Activated CD8-positive, alpha-beta T cell treated with anti-CD3 and anti-CD28 coated beads for 36 hours (primary cell): ENCODE measurements around the gene MKNK2. TPM values are rescaled to one million over a fixed set of nuclear protein-coding genes. Genes with fewer than 3 reads are reported as not detected.
A peak's percentile ranks its signal among the peaks of the same experiment; 100 is the strongest.

Source experiments
- ATAC-seq: fragments of 200-7000 bp; cut with Tn5 transposase; one replicate; pipeline ENCODE4 v1.10.0; 2021; ENCODE audit warnings: mild to moderate bottlenecking, moderate library complexity
- CTCF ChIA-PET: fragments of 350-600 bp; sonication (Branson Sonifier 250); formaldehyde crosslinking; loops from one replicate; lab custom pipeline; 2021; ENCODE audit warnings: antibody characterized with exemption; lab: Charles Lee
- POLR2A ChIA-PET: fragments of 350-600 bp; sonication (Branson Sonifier 250); formaldehyde crosslinking; loops from one replicate; lab custom pipeline; 2021; ENCODE audit warnings: antibody characterized with exemption; lab: Charles Lee
- DNase-seq: peaks from one replicate; pipeline ENCODE4 v3.0.0-alpha.2; 2020
- H3K27ac Mint-ChIP-seq: one replicate; pipeline ENCODE4 v1.8.0; 2021; ENCODE audit warnings: mild to moderate bottlenecking, mixed read lengths
- H3K27me3 Mint-ChIP-seq: one replicate; pipeline ENCODE4 v1.8.0; 2021; ENCODE audit warnings: mixed read lengths
- H3K36me3 Mint-ChIP-seq: one replicate; pipeline ENCODE4 v1.8.0; 2021; ENCODE audit warnings: low read depth, mixed read lengths
- H3K4me1 Mint-ChIP-seq: one replicate; pipeline ENCODE4 v1.8.0; 2021; ENCODE audit warnings: low read depth, mixed read lengths
- H3K4me3 Mint-ChIP-seq: one replicate; pipeline ENCODE4 v1.8.0; 2021; ENCODE audit warnings: mild to moderate bottlenecking, moderate library complexity, mixed read lengths
- H3K9me3 Mint-ChIP-seq: one replicate; pipeline ENCODE4 v1.8.0; 2021; ENCODE audit warnings: mixed read lengths
- CTCF ChIP-seq: fragments of 200-600 bp; IDR thresholded peaks from one replicate; pipeline ENCODE4 v1.8.0; 2022; ENCODE audit warnings: antibody characterized with exemption, mild to moderate bottlenecking
- intact Hi-C: fragments of 100-400 bp; cut with micrococcal nuclease; formaldehyde crosslinking; loops from one replicate; pipeline ENCODE4 v1.10.0; 2022
- total RNA-seq, 2 experiments: library from RNA; stranded (reverse); gene quantifications; one replicate each; pipeline ENCODE4 v1.2.3, GENCODE V29; 2021

Gene MKNK2
- total RNA-seq, 2 experiments from 2014 or later: 323 to 327 TPM

DNA sequence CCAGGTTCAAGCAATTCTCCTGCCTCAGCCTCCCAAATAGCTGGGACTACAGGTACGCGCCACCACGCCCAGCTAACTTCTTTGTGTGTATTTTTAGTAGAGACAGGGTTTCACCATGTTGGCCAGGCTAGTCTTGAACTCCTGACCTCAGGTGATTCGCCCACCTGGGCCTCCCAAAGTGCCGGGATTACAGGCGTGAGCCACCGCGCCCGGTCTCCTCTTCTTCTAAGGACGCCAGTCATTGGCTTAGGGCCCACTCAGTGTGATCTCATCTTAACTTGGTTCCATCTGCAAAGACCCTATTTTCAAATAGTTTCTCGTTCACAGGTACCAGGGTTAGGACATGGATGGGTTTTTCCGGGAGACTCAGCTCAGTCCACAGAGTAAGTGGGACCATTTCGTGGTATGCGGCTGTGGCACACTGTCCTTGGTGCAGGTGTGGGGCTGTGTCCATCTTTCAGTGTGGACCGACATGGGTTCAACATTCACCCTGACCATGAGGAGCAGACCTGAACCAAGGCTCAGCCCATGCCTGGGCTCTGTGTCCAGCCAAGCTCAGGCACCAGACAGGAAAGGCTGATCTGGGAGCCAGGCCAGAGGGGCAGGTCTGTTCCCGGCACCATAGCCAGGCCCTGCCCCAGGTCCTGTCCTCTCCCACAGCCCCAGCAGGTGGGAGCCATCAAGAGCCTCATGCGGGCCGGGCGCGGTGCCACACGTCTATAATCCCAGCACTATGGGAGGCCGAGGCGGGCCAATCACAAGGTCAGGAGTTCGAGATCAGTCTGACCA, 2.8 kb upstream of the MKNK2 start:
- peak overlapping the region; percentile 96 for H3K27ac Mint-ChIP-seq
- no peak for ATAC-seq
- H3K4me3 Mint-ChIP-seq: no peak overlapping the region
- no peak for DNase-seq
- peaks cover 58% of the 10 kb centered on the region for H3K4me1 Mint-ChIP-seq
- H3K27me3 Mint-ChIP-seq: no peaks in the 10 kb centered on the region
- ChIA-PET CTCF (interaction anchor here (3.1 kb wide), 1 partner anchor 16 kb away, joined by 18 read pairs; no protein-coding TSS in a partner anchor), POLR2A (interaction anchor here (1.0 to 3.3 kb wide), 4 partner anchors 12 to 37 kb away, joined by 4 to 58 read pairs (median 4); no protein-coding TSS in a partner anchor)
- intact Hi-C loops: loop anchor here (5.0 kb wide), 1 partner anchor 34 kb away; no protein-coding TSS in a partner anchor
- TF ChIP-seq CTCF: no peak
- H3K36me3 Mint-ChIP-seq: peaks cover 10% of the 10 kb centered on the region
- H3K9me3 Mint-ChIP-seq: no peaks in the 10 kb centered on the region

DNA sequence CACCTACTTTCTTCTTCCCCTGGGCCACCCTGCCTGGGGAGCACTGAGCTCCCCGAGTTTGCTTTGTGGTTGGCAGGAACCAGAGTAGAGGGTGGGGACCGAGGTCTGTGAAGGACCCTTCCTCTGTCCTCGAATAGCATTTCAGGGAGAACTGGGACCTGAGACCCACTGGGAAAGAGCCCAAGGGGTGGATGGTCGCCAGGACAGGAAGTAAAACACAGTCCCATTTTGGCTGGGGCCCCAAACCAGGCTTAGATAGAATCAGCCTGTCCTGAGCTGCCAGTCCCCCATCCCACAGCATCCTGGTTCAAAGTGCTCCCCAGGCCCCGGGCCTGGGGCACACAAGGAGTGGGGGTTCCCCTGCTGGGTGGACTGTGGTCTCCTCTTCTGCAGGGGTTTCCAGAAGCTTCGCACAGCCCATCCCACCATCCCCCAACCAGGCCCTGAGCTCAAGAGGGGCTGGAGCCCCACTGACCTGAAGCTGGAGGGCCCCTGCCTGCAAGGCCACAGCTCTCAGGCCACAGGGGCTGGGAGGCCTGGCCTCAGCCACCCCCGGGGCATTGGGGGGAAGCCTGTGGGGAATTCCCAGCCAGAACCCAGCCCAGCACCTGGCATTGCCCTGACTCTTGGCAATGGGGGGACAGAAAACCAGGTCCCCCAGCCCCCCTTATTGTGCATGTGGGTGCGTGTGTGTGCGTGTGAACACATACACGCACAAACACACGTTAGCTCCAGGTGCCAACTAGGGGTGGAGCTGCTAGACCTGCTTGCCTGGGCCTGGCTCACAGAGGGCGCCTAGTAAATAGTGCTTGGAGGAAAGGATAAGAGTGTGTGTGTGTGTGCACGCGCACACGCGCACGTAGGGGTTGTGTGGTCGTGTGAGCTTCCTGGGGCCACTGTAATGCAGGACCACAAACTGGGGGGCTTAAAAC, 995 bp upstream of the MKNK2 start:
- DNase-seq (peak; percentile 86), ATAC-seq (peak; percentile 43)
- Mint-ChIP-seq H3K27me3 (no peaks in the 10 kb centered on the region), H3K27ac (peak overlapping the region; percentile 96), H3K4me3 (peak overlapping the region; percentile 72), H3K9me3 (no peaks in the 10 kb centered on the region), H3K4me1 (peaks cover 56% of the 10 kb centered on the region), H3K36me3 (peaks cover 14% of the 10 kb centered on the region)
- CTCF ChIA-PET: interaction anchor here (0.9 to 3.1 kb wide), 11 partner anchors 9 to 177 kb away, joined by 3 to 18 read pairs (median 4); no protein-coding TSS in a partner anchor
- intact Hi-C loops: loop anchor here (5.0 kb wide), 1 partner anchor 35 kb away; no protein-coding TSS in a partner anchor
- TF ChIP-seq CTCF: no peak
- POLR2A ChIA-PET: interaction anchor here (0.6 to 3.3 kb wide), 19 partner anchors 9 to 146 kb away, joined by 3 to 58 read pairs (median 6); partner anchors contain the start of genes ADAT3, IZUMO4, MOB3A and SCAMP4

GRCh38 chr19:2050349-2050990, 574 bp downstream of the MKNK2 start:
- no peaks in the 10 kb centered on the region for H3K27me3 Mint-ChIP-seq
- peaks cover 48% of the 10 kb centered on the region for H3K4me1 Mint-ChIP-seq
- H3K9me3 Mint-ChIP-seq: no peaks in the 10 kb centered on the region
- peak overlapping the region; percentile 83 for H3K4me3 Mint-ChIP-seq
- intact Hi-C loops: loop anchor here (5.0 kb wide), 1 partner anchor 37 kb away; no protein-coding TSS in a partner anchor
- ChIA-PET CTCF (interaction anchor here (1.0 kb wide), 1 partner anchor 31 kb away, joined by 4 read pairs; no protein-coding TSS in a partner anchor), POLR2A (interaction anchor here (1.0 to 4.2 kb wide), 5 partner anchors 9 to 44 kb away, joined by 3 to 27 read pairs (median 8); no protein-coding TSS in a partner anchor)
- H3K27ac Mint-ChIP-seq: peak overlapping the region; percentile 76
- H3K36me3 Mint-ChIP-seq: peaks cover 14% of the 10 kb centered on the region
- DNase-seq (no peak), ATAC-seq (no peak)
- TF ChIP-seq CTCF: no peak

DNA sequence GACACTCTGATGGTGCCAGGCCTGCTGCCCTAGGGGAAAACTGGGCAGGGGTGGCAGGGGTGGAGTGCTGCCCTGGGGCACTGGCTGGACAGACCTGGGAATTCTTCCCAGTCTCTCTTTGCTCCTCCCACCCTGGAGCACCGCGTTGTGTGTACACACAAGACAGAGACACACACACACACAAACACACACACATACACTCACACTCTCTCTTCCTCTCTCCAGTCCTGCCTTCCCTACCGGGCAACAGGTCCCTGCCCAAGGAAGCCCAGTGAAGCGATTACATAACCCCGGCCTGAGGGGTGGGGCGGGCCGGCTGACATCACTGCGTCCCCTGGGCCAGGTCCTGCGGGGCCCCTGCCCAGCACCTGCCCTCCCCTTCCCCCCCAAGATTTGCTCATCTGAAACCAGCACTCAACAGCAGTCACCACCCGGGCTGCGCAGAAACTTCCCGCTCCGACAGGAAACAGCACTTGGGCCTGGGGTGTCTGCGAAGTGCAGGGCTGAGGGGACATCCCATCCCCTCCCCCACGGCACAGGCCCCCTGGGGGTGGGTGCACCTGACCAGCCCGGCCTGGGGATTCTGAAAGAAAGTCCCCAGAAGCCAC, 1.2 kb downstream of the MKNK2 start:
- CTCF ChIA-PET: interaction anchor here (1.0 kb wide), 1 partner anchor 30 kb away, joined by 4 read pairs; no protein-coding TSS in a partner anchor
- Mint-ChIP-seq H3K27me3 (no peaks in the 10 kb centered on the region), H3K27ac (peak overlapping the region; percentile 76), H3K9me3 (no peaks in the 10 kb centered on the region), H3K4me1 (peaks cover 47% of the 10 kb centered on the region), H3K36me3 (peaks cover 16% of the 10 kb centered on the region), H3K4me3 (peak overlapping the region; percentile 83)
- ATAC-seq: peak; percentile 10
- DNase-seq: peak; percentile 78
- intact Hi-C loops: loop anchor here (5.0 kb wide), 1 partner anchor 37 kb away; no protein-coding TSS in a partner anchor
- POLR2A ChIA-PET: interaction anchor here (0.8 to 4.2 kb wide), 6 partner anchors 9 to 45 kb away, joined by 3 to 27 read pairs (median 6); no protein-coding TSS in a partner anchor
- no peak for TF ChIP-seq CTCF
